ENCODE measurements around the gene PLCL1. TPM values are rescaled to one million over a fixed set of nuclear protein-coding genes. Genes with fewer than 3 reads are reported as not detected.

Gene PLCL1
- total RNA-seq, 1 experiment from 2014 or later = 0.07 TPM

DNA sequence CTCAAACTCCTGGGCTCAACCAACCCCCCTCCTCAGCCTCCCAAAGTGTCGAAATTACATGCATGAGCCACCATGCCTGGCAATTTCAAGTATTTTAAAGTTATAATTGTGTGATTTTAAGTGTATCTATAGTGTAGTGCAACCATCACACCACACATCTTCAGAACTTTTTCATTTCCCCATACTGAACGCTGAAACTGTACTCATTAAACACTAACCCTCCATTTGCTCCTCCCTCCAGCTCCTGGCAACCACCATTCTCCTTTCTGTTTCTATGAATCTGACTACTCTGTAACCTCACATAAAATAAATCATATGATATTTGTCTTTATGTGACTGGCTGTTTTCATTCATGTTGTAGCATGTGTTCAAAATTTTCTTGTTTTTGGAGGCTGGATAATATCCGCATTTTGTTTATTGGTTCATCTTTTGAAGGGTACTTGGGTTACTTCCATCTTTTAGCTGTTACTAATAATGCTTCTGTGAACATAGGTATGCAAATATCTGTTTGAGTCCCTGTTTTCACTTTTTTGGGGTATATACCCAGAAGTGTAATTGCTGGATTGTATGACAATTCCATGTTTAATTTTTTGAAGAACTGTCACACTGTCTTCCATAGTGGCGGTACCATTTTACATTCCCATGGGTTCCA lies 188.2 kb downstream of the PLCL1 start:
- Histone ChIP-seq H3K9me3 (ENCODE audit: control insufficient read depth in 1 of 2, insufficient read depth in 1 of 2, low read depth in 1 of 2, low read length in 2 of 2) (no peaks in the 10 kb centered on the region), H3K9ac (ENCODE audit: low read length) (no peak overlapping the region), H3K27ac (ENCODE audit: low read depth, low read length) (no peak overlapping the region), H3K4me2 (ENCODE audit: low read length) (no peak overlapping the region), H3K4me1 (ENCODE audit: control insufficient read depth in 1 of 2, insufficient read depth in 2 of 2, low read length in 2 of 2) (no peaks in the 10 kb centered on the region), H2AFZ (ENCODE audit: low read depth, low read length, poor library complexity, severe bottlenecking) (no peak overlapping the region), H3K27me3 (ENCODE audit: insufficient read depth, low read length) (peaks cover 7% of the 10 kb centered on the region), H3K4me3 (replicated peaks in 1 of 2; ENCODE audit: low read depth in 1 of 2, low read length in 2 of 2) (no peak overlapping the region), H3K9me2 (ENCODE audit: insufficient read depth) (no peaks in the 10 kb centered on the region), H3K79me2 (ENCODE audit: insufficient read depth, low read length) (no peaks in the 10 kb centered on the region), H4K20me1 (ENCODE audit: insufficient read depth) (no peaks in the 10 kb centered on the region), H3K36me3 (ENCODE audit: control insufficient read depth in 1 of 2, insufficient read depth in 2 of 2, low read length in 2 of 2) (no peaks in the 10 kb centered on the region)
- ChIA-PET RAD21 (ENCODE audit: low non-redundant PET in 1 of 2, low total read pairs in 2 of 2, uncharacterized antibody in 2 of 2, unreplicated experiment in 2 of 2) (no interaction called here), CTCF (no interaction called here), POLR2A (no interaction called here)
- no peak for DNase-seq (ENCODE audit: low read depth, low spot score)
- TF ChIP-seq YY1 (IDR thresholded peaks at IDR 0.05; ENCODE audit: extremely low read depth, insufficient replicate concordance, low read depth, low read length) = no peak
- TF ChIP-seq, protein P1, sequence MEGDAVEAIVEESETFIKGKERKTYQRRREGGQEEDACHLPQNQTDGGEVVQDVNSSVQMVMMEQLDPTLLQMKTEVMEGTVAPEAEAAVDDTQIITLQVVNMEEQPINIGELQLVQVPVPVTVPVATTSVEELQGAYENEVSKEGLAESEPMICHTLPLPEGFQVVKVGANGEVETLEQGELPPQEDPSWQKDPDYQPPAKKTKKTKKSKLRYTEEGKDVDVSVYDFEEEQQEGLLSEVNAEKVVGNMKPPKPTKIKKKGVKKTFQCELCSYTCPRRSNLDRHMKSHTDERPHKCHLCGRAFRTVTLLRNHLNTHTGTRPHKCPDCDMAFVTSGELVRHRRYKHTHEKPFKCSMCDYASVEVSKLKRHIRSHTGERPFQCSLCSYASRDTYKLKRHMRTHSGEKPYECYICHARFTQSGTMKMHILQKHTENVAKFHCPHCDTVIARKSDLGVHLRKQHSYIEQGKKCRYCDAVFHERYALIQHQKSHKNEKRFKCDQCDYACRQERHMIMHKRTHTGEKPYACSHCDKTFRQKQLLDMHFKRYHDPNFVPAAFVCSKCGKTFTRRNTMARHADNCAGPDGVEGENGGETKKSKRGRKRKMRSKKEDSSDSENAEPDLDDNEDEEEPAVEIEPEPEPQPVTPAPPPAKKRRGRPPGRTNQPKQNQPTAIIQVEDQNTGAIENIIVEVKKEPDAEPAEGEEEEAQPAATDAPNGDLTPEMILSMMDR (IDR thresholded peaks at IDR 0.05 in 2 of 3, conservative IDR thresholded peaks at IDR 0.05 in 1 of 3; ENCODE audit: borderline replicate concordance in 1 of 3, insufficient read depth in 1 of 3, low read depth in 2 of 3, low read length in 2 of 3) = no peak
- no peak for TF ChIP-seq ELF1 (IDR thresholded peaks at IDR 0.05; ENCODE audit: borderline replicate concordance, low read depth)
- TF ChIP-seq EZH2phosphoT487 (IDR thresholded peaks at IDR 0.05; ENCODE audit: borderline replicate concordance) = no peak
- TF ChIP-seq CEBPB (IDR thresholded peaks at IDR 0.05; ENCODE audit: low read depth) = no peak
- TF ChIP-seq SIN3A (IDR thresholded peaks at IDR 0.05; ENCODE audit: low read depth) = no peak
- no peak for TF ChIP-seq TCF7L2 (IDR thresholded peaks at IDR 0.05; ENCODE audit: borderline replicate concordance, extremely low read depth, insufficient read depth, insufficient read length)
- TF ChIP-seq, protein P2, sequence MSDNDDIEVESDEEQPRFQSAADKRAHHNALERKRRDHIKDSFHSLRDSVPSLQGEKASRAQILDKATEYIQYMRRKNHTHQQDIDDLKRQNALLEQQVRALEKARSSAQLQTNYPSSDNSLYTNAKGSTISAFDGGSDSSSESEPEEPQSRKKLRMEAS (IDR thresholded peaks at IDR 0.05) = no peak
- no peak for TF ChIP-seq ZNF274 (IDR thresholded peaks at IDR 0.05; ENCODE audit: low read depth, low read length)
- TF ChIP-seq CBX3 (IDR thresholded peaks at IDR 0.05; ENCODE audit: low read depth) = no peak
- TF ChIP-seq, protein P3, sequence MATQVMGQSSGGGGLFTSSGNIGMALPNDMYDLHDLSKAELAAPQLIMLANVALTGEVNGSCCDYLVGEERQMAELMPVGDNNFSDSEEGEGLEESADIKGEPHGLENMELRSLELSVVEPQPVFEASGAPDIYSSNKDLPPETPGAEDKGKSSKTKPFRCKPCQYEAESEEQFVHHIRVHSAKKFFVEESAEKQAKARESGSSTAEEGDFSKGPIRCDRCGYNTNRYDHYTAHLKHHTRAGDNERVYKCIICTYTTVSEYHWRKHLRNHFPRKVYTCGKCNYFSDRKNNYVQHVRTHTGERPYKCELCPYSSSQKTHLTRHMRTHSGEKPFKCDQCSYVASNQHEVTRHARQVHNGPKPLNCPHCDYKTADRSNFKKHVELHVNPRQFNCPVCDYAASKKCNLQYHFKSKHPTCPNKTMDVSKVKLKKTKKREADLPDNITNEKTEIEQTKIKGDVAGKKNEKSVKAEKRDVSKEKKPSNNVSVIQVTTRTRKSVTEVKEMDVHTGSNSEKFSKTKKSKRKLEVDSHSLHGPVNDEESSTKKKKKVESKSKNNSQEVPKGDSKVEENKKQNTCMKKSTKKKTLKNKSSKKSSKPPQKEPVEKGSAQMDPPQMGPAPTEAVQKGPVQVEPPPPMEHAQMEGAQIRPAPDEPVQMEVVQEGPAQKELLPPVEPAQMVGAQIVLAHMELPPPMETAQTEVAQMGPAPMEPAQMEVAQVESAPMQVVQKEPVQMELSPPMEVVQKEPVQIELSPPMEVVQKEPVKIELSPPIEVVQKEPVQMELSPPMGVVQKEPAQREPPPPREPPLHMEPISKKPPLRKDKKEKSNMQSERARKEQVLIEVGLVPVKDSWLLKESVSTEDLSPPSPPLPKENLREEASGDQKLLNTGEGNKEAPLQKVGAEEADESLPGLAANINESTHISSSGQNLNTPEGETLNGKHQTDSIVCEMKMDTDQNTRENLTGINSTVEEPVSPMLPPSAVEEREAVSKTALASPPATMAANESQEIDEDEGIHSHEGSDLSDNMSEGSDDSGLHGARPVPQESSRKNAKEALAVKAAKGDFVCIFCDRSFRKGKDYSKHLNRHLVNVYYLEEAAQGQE (IDR thresholded peaks at IDR 0.05; ENCODE audit: low read depth) = no peak
- TF ChIP-seq RAD21 (IDR thresholded peaks at IDR 0.05; ENCODE audit: low read depth) = no peak
- TF ChIP-seq ZFX (IDR thresholded peaks at IDR 0.05) = no peak
- TF ChIP-seq POLR2AphosphoS5 (IDR thresholded peaks at IDR 0.05; ENCODE audit: low read depth, low read length) = no peak
- no peak for TF ChIP-seq EZH2 (IDR thresholded peaks at IDR 0.05)
- no peak for TF ChIP-seq FOSL1 (IDR thresholded peaks at IDR 0.05; ENCODE audit: low read depth)
- ATAC-seq = no peak
- BruUV-seq (replicated peaks) = no TSS peak
- intact Hi-C loops (cut with micrococcal nuclease) = no loop called here

All from HCT116 (cell line).